Smooth muscle cell (in vitro differentiated cells): ENCODE data around the gene TTC23. TPM values are rescaled to one million over a fixed set of nuclear protein-coding genes. Genes with fewer than 3 reads are reported as not detected.
A peak's percentile ranks its signal among the peaks of the same experiment; 100 is the strongest.

Experiments used
- DNase-seq: peaks from one replicate; lab custom pipeline; 2025; ENCODE audit not compliant: unreplicated experiment; lab: John Stamatoyannopoulos, UW
- H2AFZ ChIP-seq: fragments of 200-600 bp; sonication (generic); 2 replicates; pipeline ENCODE4 v1.6.0; 2016; ENCODE audit warnings: antibody characterized with exemption, low read depth, mild to moderate bottlenecking
- H3F3A ChIP-seq: fragments of 200-600 bp; sonication (generic); 2 replicates; pipeline ENCODE4 v1.6.0; 2017; ENCODE audit warnings: antibody characterized with exemption, low read depth
- H3K27ac ChIP-seq: fragments of 200-600 bp; sonication (generic); 2 replicates; pipeline ENCODE4 v1.5.1; 2016; ENCODE audit warnings: low read depth, mild to moderate bottlenecking
- H3K27me3 ChIP-seq: fragments of 200-600 bp; sonication (generic); 2 replicates; pipeline ENCODE4 v1.6.1; 2016; ENCODE audit warnings: low read depth, mild to moderate bottlenecking
- H3K36me3 ChIP-seq: fragments of 200-600 bp; sonication (generic); 2 replicates; pipeline ENCODE4 v1.5.1; 2016; ENCODE audit warnings: low read depth
- H3K4me1 ChIP-seq: fragments of 200-600 bp; sonication (generic); 2 replicates; pipeline ENCODE4 v1.5.1; 2016; ENCODE audit warnings: low read depth
- H3K4me2 ChIP-seq: fragments of 200-600 bp; sonication (generic); 2 replicates; pipeline ENCODE4 v1.6.0; 2016; ENCODE audit warnings: mild to moderate bottlenecking
- H3K4me3 ChIP-seq: fragments of 200-600 bp; sonication (generic); 2 replicates; pipeline ENCODE4 v1.5.1; 2016; ENCODE audit warnings: mild to moderate bottlenecking
- H3K79me2 ChIP-seq: fragments of 200-600 bp; sonication (generic); 2 replicates; pipeline ENCODE4 v1.6.0; 2016; ENCODE audit warnings: low read depth, mild to moderate bottlenecking
- H3K9ac ChIP-seq: fragments of 200-600 bp; sonication (generic); 2 replicates; pipeline ENCODE4 v1.6.0; 2016; ENCODE audit warnings: low read depth
- H3K9me3 ChIP-seq: fragments of 200-600 bp; sonication (generic); replicated peaks from 2 replicates; pipeline ENCODE4 v1.5.1; 2016; ENCODE audit warnings: low read depth
- H4K20me1 ChIP-seq: fragments of 200-600 bp; sonication (generic); 2 replicates; pipeline ENCODE4 v1.6.0; 2016; ENCODE audit warnings: low read depth
- CTCF ChIP-seq: fragments of 200-600 bp; sonication (generic); IDR thresholded peaks from 2 replicates; pipeline ENCODE4 v1.5.1; 2017; ENCODE audit warnings: borderline replicate concordance, mild to moderate bottlenecking, antibody characterized with exemption; ENCODE audit not compliant: insufficient read depth, poor library complexity, severe bottlenecking
- WGBS: methylation state at CpG from one replicate; pipeline ENCODE4 v1.1.7; 2016; ENCODE audit warnings: low lambda C conversion rate; 5-methylcytosine and 5-hydroxymethylcytosine counted together
- polyA plus RNA-seq: library from polyadenylated mRNA; unstranded; fragments of >200 nt; fragmentation: Nextera tagmentation; extraction: Ambion mirVana; gene quantifications from 2 replicates; pipeline ENCODE4 v1.2.1, GENCODE V29; 2016
- total RNA-seq: library from RNA; depleted of rRNA; stranded (reverse); fragments of >200 nt; gene quantifications from 2 replicates; pipeline ENCODE4 v1.2.3, GENCODE V29; 2014

Gene TTC23
- total and polyA plus RNA-seq, 2 experiments from 2014 or later: 25.0 to 45.4 TPM

- TF ChIP-seq CTCF: no peak
Measured at GRCh38 chr15:99126131-99126588, 123.2 kb downstream of the TTC23 start.

GRCh38 chr15:99125061-99125891 is 124.1 kb downstream of the TTC23 start:
- no peak for TF ChIP-seq CTCF

More at GRCh38 chr15:99126131-99126588, 123.2 kb downstream of the TTC23 start:
- Histone ChIP-seq H3K4me1 (peaks cover 11% of the 10 kb centered on the region), H3K4me3 (no peak overlapping the region), H3K79me2 (no peaks in the 10 kb centered on the region), H3F3A (peaks cover 9% of the 10 kb centered on the region), H3K9ac (no peak overlapping the region), H4K20me1 (no peaks in the 10 kb centered on the region), H3K27ac (no peak overlapping the region), H2AFZ (no peak overlapping the region), H3K36me3 (no peaks in the 10 kb centered on the region), H3K27me3 (no peaks in the 10 kb centered on the region), H3K4me2 (no peak overlapping the region), H3K9me3 (no peaks in the 10 kb centered on the region)
- 65% methylated on average over 7 of the region's 7 CpGs for WGBS
- no peak for DNase-seq

GRCh38 chr15:99124641-99125040 is 124.7 kb downstream of the TTC23 start:
- no peaks in the 10 kb centered on the region for H3K36me3 ChIP-seq
- peak overlapping the region; percentile 73 for H3K27ac ChIP-seq
- peak overlapping the region; percentile 75 for H3K4me2 ChIP-seq
- H2AFZ ChIP-seq: no peak overlapping the region
- no peaks in the 10 kb centered on the region for H3K9me3 ChIP-seq
- peaks cover 11% of the 10 kb centered on the region for H3K4me1 ChIP-seq
- no peaks in the 10 kb centered on the region for H4K20me1 ChIP-seq
- no peak for TF ChIP-seq CTCF
- 78% methylated on average over 8 of the region's 8 CpGs for WGBS
- no peaks in the 10 kb centered on the region for H3K79me2 ChIP-seq
- H3K27me3 ChIP-seq: no peaks in the 10 kb centered on the region
- no peak for DNase-seq
- H3K9ac ChIP-seq: no peak overlapping the region
- H3F3A ChIP-seq: peaks cover 9% of the 10 kb centered on the region
- H3K4me3 ChIP-seq: no peak overlapping the region

More at GRCh38 chr15:99125061-99125891, 124.1 kb downstream of the TTC23 start:
- 78% methylated on average over 29 of the region's 29 CpGs for WGBS
- Histone ChIP-seq H3K4me3 (no peak overlapping the region), H3K4me1 (peaks cover 11% of the 10 kb centered on the region), H3K27ac (peak overlapping the region; percentile 73), H3F3A (peaks cover 9% of the 10 kb centered on the region), H3K9ac (no peak overlapping the region), H3K79me2 (no peaks in the 10 kb centered on the region), H2AFZ (no peak overlapping the region), H3K9me3 (no peaks in the 10 kb centered on the region), H3K4me2 (peak overlapping the region; percentile 75), H3K36me3 (no peaks in the 10 kb centered on the region), H3K27me3 (no peaks in the 10 kb centered on the region), H4K20me1 (no peaks in the 10 kb centered on the region)
- no peak for DNase-seq
